Tibial nerve (tissue), 4 donors: Measurements from ENCODE around the gene LSM12. TPM values are rescaled to one million over a fixed set of nuclear protein-coding genes. Genes with fewer than 3 reads are reported as not detected.

Source experiments
- DNase-seq, 2 donors: peaks; one replicate each; pipeline ENCODE4 v3.0.0-alpha.2; 2019; ENCODE audit warnings: low spot score in 2 of 2
- H3K27ac ChIP-seq, 4 donors: fragments of 200-600 bp; sonication (generic) in 3 of 4; one replicate each; pipeline ENCODE4 v1.5.1; 2017 to 2019; ENCODE audit warnings: mild to moderate bottlenecking in 1 of 4
- H3K27me3 ChIP-seq, 2 donors: fragments of 200-600 bp; sonication (generic) in 1 of 2; one replicate each; pipeline versions ENCODE4 v1.5.1 to v1.6.0; 2017 to 2019
- H3K36me3 ChIP-seq, 3 donors: fragments of 200-600 bp; sonication (generic); one replicate each; pipeline ENCODE4 v1.5.1; 2018 to 2019
- H3K4me1 ChIP-seq, 4 donors: fragments of 200-600 bp; sonication (generic) in 3 of 4; one replicate each; pipeline ENCODE4 v1.5.1; 2017 to 2019
- H3K4me3 ChIP-seq, 4 donors: fragments of 200-600 bp; sonication (generic) in 3 of 4; one replicate each; pipeline ENCODE4 v1.5.1; 2017 to 2019; ENCODE audit warnings: mild to moderate bottlenecking in 1 of 4, moderate library complexity in 1 of 4
- H3K9me3 ChIP-seq, 4 donors: fragments of 200-600 bp; sonication (generic) in 3 of 4; one replicate each; pipeline ENCODE4 v1.5.1; 2017 to 2019
- EP300 ChIP-seq, 2 donors: sonication (generic); formaldehyde crosslinking; IDR thresholded peaks; one replicate each; pipeline ENCODE4 v1.6.1; 2017; ENCODE audit warnings: antibody characterized with exemption in 2 of 2, mild to moderate bottlenecking in 1 of 2
- POLR2A ChIP-seq, 2 donors: fragments of 450-650 bp; IDR thresholded peaks; one replicate each; pipeline ENCODE4 v1.6.1; 2017; ENCODE audit warnings: antibody characterized with exemption in 2 of 2, mild to moderate bottlenecking in 2 of 2, moderate library complexity in 2 of 2
- WGBS, 2 donors: methylation state at CpG; one replicate each; pipeline ENCODE4 v1.1.5; 2018; 5-methylcytosine and 5-hydroxymethylcytosine counted together
- total RNA-seq, 4 donors: library from RNA; depleted of rRNA; stranded (reverse); fragments of >200 nt; gene quantifications; one replicate each; pipeline ENCODE4 v1.1.0, GENCODE V29; 2016
- TF ChIP-seq, protein P1 (sequence below), 5 experiments: fragments of 200-600 bp in 3 of 5; fragments of 450-650 bp in 2 of 5; sonication (generic) in 3 of 5; IDR thresholded peaks; one replicate each; pipeline ENCODE4 v1.5.1; 2016 to 2019; ENCODE audit warnings: antibody characterized with exemption in 5 of 5, mild to moderate bottlenecking in 3 of 5, moderate library complexity in 2 of 5

LSM12 gene
- total RNA-seq, 4 donors from 2014 or later, result 18.2 to 37.2 (median 23.9) TPM

DNA sequence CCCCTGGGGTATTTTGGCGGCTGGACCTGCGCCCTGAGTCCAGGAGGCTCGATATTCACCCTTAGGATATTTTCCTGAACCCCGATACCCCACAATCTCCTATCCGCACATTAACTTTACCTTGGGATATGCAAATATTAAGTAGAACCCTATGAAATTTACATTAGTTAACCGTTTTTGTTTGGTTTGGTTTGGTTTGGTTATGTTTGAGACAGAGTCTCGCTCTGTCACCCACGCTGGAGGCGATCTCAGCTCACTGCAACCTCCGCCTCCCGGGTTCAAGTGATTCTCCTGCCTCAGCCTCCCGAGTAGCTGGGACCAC, 71.4 kb downstream of the LSM12 start:
- TF ChIP-seq, protein P1, sequence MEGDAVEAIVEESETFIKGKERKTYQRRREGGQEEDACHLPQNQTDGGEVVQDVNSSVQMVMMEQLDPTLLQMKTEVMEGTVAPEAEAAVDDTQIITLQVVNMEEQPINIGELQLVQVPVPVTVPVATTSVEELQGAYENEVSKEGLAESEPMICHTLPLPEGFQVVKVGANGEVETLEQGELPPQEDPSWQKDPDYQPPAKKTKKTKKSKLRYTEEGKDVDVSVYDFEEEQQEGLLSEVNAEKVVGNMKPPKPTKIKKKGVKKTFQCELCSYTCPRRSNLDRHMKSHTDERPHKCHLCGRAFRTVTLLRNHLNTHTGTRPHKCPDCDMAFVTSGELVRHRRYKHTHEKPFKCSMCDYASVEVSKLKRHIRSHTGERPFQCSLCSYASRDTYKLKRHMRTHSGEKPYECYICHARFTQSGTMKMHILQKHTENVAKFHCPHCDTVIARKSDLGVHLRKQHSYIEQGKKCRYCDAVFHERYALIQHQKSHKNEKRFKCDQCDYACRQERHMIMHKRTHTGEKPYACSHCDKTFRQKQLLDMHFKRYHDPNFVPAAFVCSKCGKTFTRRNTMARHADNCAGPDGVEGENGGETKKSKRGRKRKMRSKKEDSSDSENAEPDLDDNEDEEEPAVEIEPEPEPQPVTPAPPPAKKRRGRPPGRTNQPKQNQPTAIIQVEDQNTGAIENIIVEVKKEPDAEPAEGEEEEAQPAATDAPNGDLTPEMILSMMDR (IDR thresholded peaks at IDR 0.05), result no peak
- H3K27me3 ChIP-seq, result peaks cover 0 to 13% of the 10 kb centered on the region in 2 donors
- H3K4me1 ChIP-seq, result peaks cover 0 to 11% (median 7%) of the 10 kb centered on the region in 4 donors
- H3K36me3 ChIP-seq, result no peaks in the 10 kb centered on the region
- 20 to 27% methylated on average over 12 of the region's 12 CpGs for WGBS, 2 donors
- H3K9me3 ChIP-seq, result no peaks in the 10 kb centered on the region
- no peak overlapping the region for H3K27ac ChIP-seq
- H3K4me3 ChIP-seq, result peak overlapping the region in 1 of 4 donors; percentile 29
- no peak for DNase-seq

DNA sequence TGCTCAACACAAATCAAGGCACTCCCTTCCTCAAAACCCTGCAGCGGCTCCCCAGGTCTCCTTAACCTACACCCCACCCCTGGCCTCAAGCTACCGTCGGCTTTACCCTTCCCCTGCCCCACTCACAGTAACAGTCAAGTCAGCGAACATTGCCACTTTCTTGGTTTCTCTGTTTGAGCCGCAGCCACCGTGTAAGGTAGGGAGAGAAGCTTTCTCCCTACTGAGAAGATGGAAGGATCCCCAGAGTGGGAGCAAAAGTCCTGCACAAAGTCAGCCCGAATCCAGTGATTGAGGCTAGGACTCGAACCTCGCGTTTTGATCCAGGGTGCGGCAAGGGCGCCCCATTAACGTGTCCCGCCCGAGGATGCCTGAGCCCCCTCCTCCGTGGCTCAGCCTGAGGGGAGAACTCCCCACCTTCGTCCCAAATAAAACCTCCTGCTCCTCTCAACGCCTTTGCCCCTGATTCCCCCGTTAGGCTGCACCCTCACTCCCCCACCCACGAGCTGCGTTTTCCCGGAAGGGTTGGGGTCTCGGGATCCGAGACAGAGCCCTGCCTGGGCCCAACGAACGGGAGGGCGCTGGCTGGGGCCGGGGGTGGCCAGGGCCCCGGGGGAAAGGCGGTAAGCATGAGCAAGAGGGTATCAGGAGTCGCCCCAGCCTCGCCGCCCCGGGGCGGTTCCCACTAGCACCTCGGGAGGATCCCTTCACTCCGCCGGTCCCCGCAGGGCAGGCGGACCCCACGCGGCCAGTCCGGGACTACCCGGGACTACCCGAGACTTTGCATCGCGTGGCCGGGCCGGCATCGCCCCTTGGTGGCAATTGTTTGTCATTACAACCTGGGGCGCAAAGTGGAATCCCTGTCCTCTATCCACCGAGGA, 72.0 kb downstream of the LSM12 start:
- Histone ChIP-seq H3K27me3 (peaks cover 0 to 13% of the 10 kb centered on the region in 2 donors), H3K27ac (no peak overlapping the region), H3K4me3 (peak overlapping the region in 2 of 4 donors; percentile 20 to 29), H3K4me1 (peaks cover 0 to 11% (median 7%) of the 10 kb centered on the region in 4 donors), H3K9me3 (no peaks in the 10 kb centered on the region), H3K36me3 (no peaks in the 10 kb centered on the region)
- DNase-seq, result peak in 1 of 2 donors; percentile 40
- TF ChIP-seq POLR2A (IDR thresholded peaks at IDR 0.05), result no peak
- TF ChIP-seq, protein P1 (IDR thresholded peaks at IDR 0.05), result peak; percentile 57 to 87 (median 75)
- 5 to 8% methylated on average over 34 to 45 of the region's 52 CpGs for WGBS, 2 donors

DNA sequence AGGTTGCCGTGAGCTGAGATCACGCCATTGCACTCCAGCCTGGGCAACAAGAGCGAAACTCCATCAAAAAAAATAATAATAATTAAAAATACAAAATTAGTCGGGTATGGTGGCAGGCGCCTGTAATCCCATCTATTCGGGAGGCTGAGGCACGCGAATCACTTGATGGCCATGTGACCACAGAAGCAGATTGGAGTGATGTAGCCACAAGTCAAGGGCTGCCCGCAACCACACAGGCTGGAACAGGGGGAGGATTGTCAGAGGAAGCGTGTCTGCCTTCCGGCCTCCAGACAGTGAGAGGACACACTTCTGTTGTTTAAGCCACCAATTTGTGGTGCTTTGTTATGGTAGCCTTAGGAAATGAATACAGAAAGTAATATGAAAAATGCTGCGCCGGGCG, 73.8 kb downstream of the LSM12 start:
- H3K4me3 ChIP-seq, result no peak overlapping the region
- TF ChIP-seq, protein P1 (IDR thresholded peaks at IDR 0.05), result no peak
- TF ChIP-seq POLR2A (IDR thresholded peaks at IDR 0.05), result no peak
- TF ChIP-seq EP300 (IDR thresholded peaks at IDR 0.05), result no peak
- WGBS, 2 donors, result 91 to 94% methylated on average over 14 of the region's 14 CpGs
- H3K27ac ChIP-seq, result no peak overlapping the region
- H3K36me3 ChIP-seq, result no peaks in the 10 kb centered on the region
- H3K27me3 ChIP-seq, result peaks cover 0 to 24% of the 10 kb centered on the region in 2 donors
- peaks cover 0 to 11% (median 7%) of the 10 kb centered on the region in 4 donors for H3K4me1 ChIP-seq
- no peaks in the 10 kb centered on the region for H3K9me3 ChIP-seq
- DNase-seq, result no peak

DNA sequence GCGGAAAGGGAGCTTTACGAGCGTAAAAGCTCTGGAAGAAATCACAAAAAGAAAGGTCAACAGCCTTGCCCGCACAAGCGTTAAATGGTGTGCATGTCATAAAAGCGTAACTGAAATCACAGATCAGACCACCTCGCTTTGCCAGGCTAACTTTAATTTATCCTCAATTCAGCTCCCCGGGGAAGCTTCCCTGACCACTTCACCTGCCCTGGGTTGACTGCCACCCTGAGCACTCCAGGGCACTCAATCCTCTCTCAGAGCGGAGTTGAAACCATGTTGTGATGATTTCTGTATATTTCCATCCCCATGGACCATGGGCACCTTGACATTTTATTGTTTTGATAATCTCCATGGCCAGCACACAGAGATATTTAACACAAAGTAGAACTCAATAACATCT, 78.2 kb downstream of the LSM12 start:
- TF ChIP-seq, protein P1 (IDR thresholded peaks at IDR 0.05), result no peak
- no peak for TF ChIP-seq EP300 (IDR thresholded peaks at IDR 0.05)
- no peak for TF ChIP-seq POLR2A (IDR thresholded peaks at IDR 0.05)

More for the DNA sequence above, 78.2 kb downstream of the LSM12 start:
- Histone ChIP-seq H3K4me1 (peaks cover 0 to 11% (median 5%) of the 10 kb centered on the region in 4 donors), H3K4me3 (no peak overlapping the region), H3K27me3 (peaks cover 0 to 67% of the 10 kb centered on the region in 2 donors), H3K27ac (no peak overlapping the region), H3K36me3 (no peaks in the 10 kb centered on the region), H3K9me3 (no peaks in the 10 kb centered on the region)
- 45 to 49% methylated on average over 9 of the region's 9 CpGs for WGBS, 2 donors
- no peak for DNase-seq
